GM23338 (cell line): ENCODE data around the gene CUEDC2. TPM values are rescaled to one million over a fixed set of nuclear protein-coding genes. Genes with fewer than 3 reads are reported as not detected.

Experiments
- ATAC-seq: fragments of 200-7000 bp; cut with Tn5 transposase; 3 replicates; pipeline ENCODE4 v1.9.1; 2020
- DNase-seq: peaks from one replicate; pipeline ENCODE4 v3.0.0-alpha.2; 2015; ENCODE audit warnings: low spot score
- H2AFZ ChIP-seq: fragments of 200-600 bp; sonication (generic); 2 replicates; pipeline ENCODE4 v1.8.0; 2016; ENCODE audit warnings: antibody characterized with exemption, mild to moderate bottlenecking, moderate library complexity
- H3F3A ChIP-seq: fragments of 200-600 bp; sonication (generic); replicated peaks from 2 replicates; pipeline ENCODE4 v1.8.0; 2017; ENCODE audit warnings: antibody characterized with exemption, mixed run types, low read depth
- H3K27ac ChIP-seq: fragments of 200-600 bp; sonication (generic); 2 replicates; pipeline ENCODE4 v1.6.1; 2016; ENCODE audit warnings: low read depth
- H3K27me3 ChIP-seq: fragments of 200-600 bp; sonication (generic); 2 replicates; pipeline ENCODE4 v1.8.0; 2016; ENCODE audit warnings: mild to moderate bottlenecking, mixed run types, moderate library complexity; ENCODE audit not compliant: insufficient read depth
- H3K36me3 ChIP-seq: fragments of 200-600 bp; sonication (generic); 2 replicates; pipeline ENCODE4 v1.8.0; 2016; ENCODE audit warnings: mild to moderate bottlenecking; ENCODE audit not compliant: insufficient read depth
- H3K4me1 ChIP-seq: fragments of 200-600 bp; sonication (generic); 2 replicates; pipeline ENCODE4 v1.8.0; 2016; ENCODE audit warnings: mild to moderate bottlenecking, moderate library complexity; ENCODE audit not compliant: insufficient read depth
- H3K4me2 ChIP-seq: fragments of 200-600 bp; sonication (generic); 2 replicates; pipeline ENCODE4 v1.7.1; 2017; ENCODE audit warnings: mixed run types
- H3K4me3 ChIP-seq: fragments of 200-600 bp; sonication (generic); 2 replicates; pipeline ENCODE4 v1.6.1; 2016; ENCODE audit warnings: mixed run types
- H3K79me2 ChIP-seq: fragments of 200-600 bp; sonication (generic); replicated peaks from 2 replicates; pipeline ENCODE4 v1.8.0; 2017; ENCODE audit warnings: mild to moderate bottlenecking; ENCODE audit not compliant: insufficient read depth
- H3K9me2 ChIP-seq: fragments of 200-600 bp; sonication (generic); 2 replicates; pipeline ENCODE4 v1.8.0; 2017; ENCODE audit not compliant: insufficient read depth
- H4K20me1 ChIP-seq: fragments of 200-600 bp; sonication (generic); replicated peaks from 2 replicates; pipeline ENCODE4 v1.8.0; 2017; ENCODE audit warnings: mild to moderate bottlenecking; ENCODE audit not compliant: insufficient read depth
- H3K27ac Mint-ChIP-seq: 2 replicates; pipeline ENCODE4 v1.8.0; 2020; ENCODE audit warnings: inconsistent platforms, mild to moderate bottlenecking, moderate library complexity, mixed read lengths
- H3K27me3 Mint-ChIP-seq: 3 replicates; pipeline ENCODE4 v1.8.0; 2022; ENCODE audit warnings: low read depth, mild to moderate bottlenecking, moderate library complexity, mixed read lengths, inconsistent platforms; ENCODE audit not compliant: insufficient read depth, poor library complexity
- H3K36me3 Mint-ChIP-seq: 3 replicates; pipeline ENCODE4 v1.8.0; 2021; ENCODE audit warnings: low read depth, mild to moderate bottlenecking, inconsistent platforms, moderate library complexity, mixed read lengths
- H3K4me1 Mint-ChIP-seq: 3 replicates; pipeline ENCODE4 v1.8.0; 2020; ENCODE audit warnings: mild to moderate bottlenecking, inconsistent platforms, mixed read lengths
- H3K4me3 Mint-ChIP-seq: 3 replicates; pipeline ENCODE4 v1.8.0; 2021; ENCODE audit warnings: moderate library complexity, mild to moderate bottlenecking, inconsistent platforms, mixed read lengths
- H3K9me3 Mint-ChIP-seq: 3 replicates; pipeline ENCODE4 v1.8.0; 2020; ENCODE audit warnings: moderate library complexity, mild to moderate bottlenecking, inconsistent platforms, mixed read lengths
- CREB1 ChIP-seq: fragments of 250-450 bp; sonication (Bioruptor Pico); IDR thresholded peaks from 2 replicates; pipeline ENCODE4 v1.5.0; 2020; ENCODE audit warnings: low read depth, mild to moderate bottlenecking, moderate library complexity
- EZH2phosphoT487 ChIP-seq: fragments of 200-600 bp; sonication (generic); IDR thresholded peaks from one replicate; pipeline ENCODE4 v1.8.1; 2018; ENCODE audit warnings: antibody characterized with exemption; ENCODE audit not compliant: unreplicated experiment
- JUNB ChIP-seq: IDR thresholded peaks from one replicate; pipeline ENCODE4 v1.6.1; 2016; ENCODE audit warnings: antibody characterized with exemption; ENCODE audit not compliant: unreplicated experiment
- POLR2AphosphoS5 ChIP-seq: IDR thresholded peaks from 2 replicates; pipeline ENCODE4 v1.6.1; 2016; ENCODE audit warnings: antibody characterized with exemption, low read depth
- polyA plus RNA-seq: library from polyadenylated mRNA; unstranded; fragments of >200 nt; fragmentation: Nextera tagmentation; extraction: Ambion mirVana; gene quantifications from 2 replicates; pipeline ENCODE4 v1.2.1, GENCODE V29; 2016
- total RNA-seq: library from RNA; depleted of rRNA; stranded (reverse); fragments of >200 nt; shearing (Covaris generic); gene quantifications from 2 replicates; pipeline ENCODE4 v1.2.3, GENCODE V29; 2014
- TF ChIP-seq, protein P1 (sequence below): IDR thresholded peaks from one replicate; pipeline ENCODE4 v1.6.1; 2018; ENCODE audit warnings: antibody characterized with exemption; ENCODE audit not compliant: unreplicated experiment
- TF ChIP-seq, protein P2 (sequence below): fragments of 250-450 bp; sonication (Bioruptor Pico); IDR thresholded peaks from 2 replicates; pipeline ENCODE4 v1.5.0; 2020; ENCODE audit warnings: mild to moderate bottlenecking, moderate library complexity
- TF ChIP-seq, protein P3 (sequence below), 2 experiments: fragments of 200-600 bp in 1 of 2; sonication (generic) in 1 of 2; conservative IDR thresholded peaks; 2 replicates each; pipeline versions ENCODE4 v1.5.1 to v1.6.1; 2016 to 2017; ENCODE audit warnings: antibody characterized with exemption in 2 of 2, low read depth in 2 of 2, mild to moderate bottlenecking in 2 of 2, moderate library complexity in 1 of 2

The CUEDC2 gene
- total and polyA plus RNA-seq, 2 experiments from 2014 or later: 39.2 to 47.3 TPM

GRCh38 chr10:102479651-102480050 is 47.3 kb upstream of the CUEDC2 start:
- Histone ChIP-seq H3K27ac (no peak overlapping the region), H3K27me3 (no peaks in the 10 kb centered on the region), H3K4me2 (no peak overlapping the region), H2AFZ (no peak overlapping the region), H3K4me1 (no peaks in the 10 kb centered on the region), H4K20me1 (peaks cover 9% of the 10 kb centered on the region; the same call in 1 of the 2 replicates), H3K79me2 (no peaks in the 10 kb centered on the region), H3F3A (0 out of 2 replicates have a peak, but pooled peaks cover 5% of the 10 kb centered on the region), H3K9me2 (no peaks in the 10 kb centered on the region), H3K36me3 (peaks cover 26% of the 10 kb centered on the region), H3K4me3 (no peak overlapping the region)
- H3K4me3 Mint-ChIP-seq: no peak overlapping the region
- ATAC-seq: no peak
- no peak overlapping the region for H3K27ac Mint-ChIP-seq
- DNase-seq: no peak
- no peak for TF ChIP-seq JUNB
- TF ChIP-seq, protein P1, sequence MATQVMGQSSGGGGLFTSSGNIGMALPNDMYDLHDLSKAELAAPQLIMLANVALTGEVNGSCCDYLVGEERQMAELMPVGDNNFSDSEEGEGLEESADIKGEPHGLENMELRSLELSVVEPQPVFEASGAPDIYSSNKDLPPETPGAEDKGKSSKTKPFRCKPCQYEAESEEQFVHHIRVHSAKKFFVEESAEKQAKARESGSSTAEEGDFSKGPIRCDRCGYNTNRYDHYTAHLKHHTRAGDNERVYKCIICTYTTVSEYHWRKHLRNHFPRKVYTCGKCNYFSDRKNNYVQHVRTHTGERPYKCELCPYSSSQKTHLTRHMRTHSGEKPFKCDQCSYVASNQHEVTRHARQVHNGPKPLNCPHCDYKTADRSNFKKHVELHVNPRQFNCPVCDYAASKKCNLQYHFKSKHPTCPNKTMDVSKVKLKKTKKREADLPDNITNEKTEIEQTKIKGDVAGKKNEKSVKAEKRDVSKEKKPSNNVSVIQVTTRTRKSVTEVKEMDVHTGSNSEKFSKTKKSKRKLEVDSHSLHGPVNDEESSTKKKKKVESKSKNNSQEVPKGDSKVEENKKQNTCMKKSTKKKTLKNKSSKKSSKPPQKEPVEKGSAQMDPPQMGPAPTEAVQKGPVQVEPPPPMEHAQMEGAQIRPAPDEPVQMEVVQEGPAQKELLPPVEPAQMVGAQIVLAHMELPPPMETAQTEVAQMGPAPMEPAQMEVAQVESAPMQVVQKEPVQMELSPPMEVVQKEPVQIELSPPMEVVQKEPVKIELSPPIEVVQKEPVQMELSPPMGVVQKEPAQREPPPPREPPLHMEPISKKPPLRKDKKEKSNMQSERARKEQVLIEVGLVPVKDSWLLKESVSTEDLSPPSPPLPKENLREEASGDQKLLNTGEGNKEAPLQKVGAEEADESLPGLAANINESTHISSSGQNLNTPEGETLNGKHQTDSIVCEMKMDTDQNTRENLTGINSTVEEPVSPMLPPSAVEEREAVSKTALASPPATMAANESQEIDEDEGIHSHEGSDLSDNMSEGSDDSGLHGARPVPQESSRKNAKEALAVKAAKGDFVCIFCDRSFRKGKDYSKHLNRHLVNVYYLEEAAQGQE: no peak
- TF ChIP-seq POLR2AphosphoS5: no peak
- no peak for TF ChIP-seq CREB1 (CRISPR knock-in tag)
- TF ChIP-seq, protein P2, sequence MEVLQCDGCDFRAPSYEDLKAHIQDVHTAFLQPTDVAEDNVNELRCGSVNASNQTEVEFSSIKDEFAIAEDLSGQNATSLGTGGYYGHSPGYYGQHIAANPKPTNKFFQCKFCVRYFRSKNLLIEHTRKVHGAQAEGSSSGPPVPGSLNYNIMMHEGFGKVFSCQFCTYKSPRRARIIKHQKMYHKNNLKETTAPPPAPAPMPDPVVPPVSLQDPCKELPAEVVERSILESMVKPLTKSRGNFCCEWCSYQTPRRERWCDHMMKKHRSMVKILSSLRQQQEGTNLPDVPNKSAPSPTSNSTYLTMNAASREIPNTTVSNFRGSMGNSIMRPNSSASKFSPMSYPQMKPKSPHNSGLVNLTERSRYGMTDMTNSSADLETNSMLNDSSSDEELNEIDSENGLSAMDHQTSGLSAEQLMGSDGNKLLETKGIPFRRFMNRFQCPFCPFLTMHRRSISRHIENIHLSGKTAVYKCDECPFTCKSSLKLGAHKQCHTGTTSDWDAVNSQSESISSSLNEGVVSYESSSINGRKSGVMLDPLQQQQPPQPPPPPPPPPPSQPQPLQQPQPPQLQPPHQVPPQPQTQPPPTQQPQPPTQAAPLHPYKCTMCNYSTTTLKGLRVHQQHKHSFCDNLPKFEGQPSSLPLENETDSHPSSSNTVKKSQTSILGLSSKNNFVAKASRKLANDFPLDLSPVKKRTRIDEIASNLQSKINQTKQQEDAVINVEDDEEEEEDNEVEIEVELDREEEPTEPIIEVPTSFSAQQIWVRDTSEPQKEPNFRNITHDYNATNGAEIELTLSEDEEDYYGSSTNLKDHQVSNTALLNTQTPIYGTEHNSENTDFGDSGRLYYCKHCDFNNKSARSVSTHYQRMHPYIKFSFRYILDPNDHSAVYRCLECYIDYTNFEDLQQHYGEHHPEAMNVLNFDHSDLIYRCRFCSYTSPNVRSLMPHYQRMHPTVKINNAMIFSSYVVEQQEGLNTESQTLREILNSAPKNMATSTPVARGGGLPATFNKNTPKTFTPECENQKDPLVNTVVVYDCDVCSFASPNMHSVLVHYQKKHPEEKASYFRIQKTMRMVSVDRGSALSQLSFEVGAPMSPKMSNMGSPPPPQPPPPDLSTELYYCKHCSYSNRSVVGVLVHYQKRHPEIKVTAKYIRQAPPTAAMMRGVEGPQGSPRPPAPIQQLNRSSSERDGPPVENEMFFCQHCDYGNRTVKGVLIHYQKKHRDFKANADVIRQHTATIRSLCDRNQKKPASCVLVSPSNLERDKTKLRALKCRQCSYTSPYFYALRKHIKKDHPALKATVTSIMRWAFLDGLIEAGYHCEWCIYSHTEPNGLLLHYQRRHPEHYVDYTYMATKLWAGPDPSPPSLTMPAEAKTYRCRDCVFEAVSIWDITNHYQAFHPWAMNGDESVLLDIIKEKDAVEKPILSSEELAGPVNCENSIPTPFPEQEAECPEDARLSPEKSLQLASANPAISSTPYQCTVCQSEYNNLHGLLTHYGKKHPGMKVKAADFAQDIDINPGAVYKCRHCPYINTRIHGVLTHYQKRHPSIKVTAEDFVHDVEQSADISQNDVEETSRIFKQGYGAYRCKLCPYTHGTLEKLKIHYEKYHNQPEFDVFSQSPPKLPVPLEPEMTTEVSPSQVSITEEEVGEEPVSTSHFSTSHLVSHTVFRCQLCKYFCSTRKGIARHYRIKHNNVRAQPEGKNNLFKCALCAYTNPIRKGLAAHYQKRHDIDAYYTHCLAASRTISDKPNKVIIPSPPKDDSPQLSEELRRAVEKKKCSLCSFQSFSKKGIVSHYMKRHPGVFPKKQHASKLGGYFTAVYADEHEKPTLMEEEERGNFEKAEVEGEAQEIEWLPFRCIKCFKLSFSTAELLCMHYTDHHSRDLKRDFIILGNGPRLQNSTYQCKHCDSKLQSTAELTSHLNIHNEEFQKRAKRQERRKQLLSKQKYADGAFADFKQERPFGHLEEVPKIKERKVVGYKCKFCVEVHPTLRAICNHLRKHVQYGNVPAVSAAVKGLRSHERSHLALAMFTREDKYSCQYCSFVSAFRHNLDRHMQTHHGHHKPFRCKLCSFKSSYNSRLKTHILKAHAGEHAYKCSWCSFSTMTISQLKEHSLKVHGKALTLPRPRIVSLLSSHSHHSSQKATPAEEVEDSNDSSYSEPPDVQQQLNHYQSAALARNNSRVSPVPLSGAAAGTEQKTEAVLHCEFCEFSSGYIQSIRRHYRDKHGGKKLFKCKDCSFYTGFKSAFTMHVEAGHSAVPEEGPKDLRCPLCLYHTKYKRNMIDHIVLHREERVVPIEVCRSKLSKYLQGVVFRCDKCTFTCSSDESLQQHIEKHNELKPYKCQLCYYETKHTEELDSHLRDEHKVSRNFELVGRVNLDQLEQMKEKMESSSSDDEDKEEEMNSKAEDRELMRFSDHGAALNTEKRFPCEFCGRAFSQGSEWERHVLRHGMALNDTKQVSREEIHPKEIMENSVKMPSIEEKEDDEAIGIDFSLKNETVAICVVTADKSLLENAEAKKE (CRISPR knock-in tag): no peak
- TF ChIP-seq EZH2phosphoT487: no peak
- TF ChIP-seq, protein P3, sequence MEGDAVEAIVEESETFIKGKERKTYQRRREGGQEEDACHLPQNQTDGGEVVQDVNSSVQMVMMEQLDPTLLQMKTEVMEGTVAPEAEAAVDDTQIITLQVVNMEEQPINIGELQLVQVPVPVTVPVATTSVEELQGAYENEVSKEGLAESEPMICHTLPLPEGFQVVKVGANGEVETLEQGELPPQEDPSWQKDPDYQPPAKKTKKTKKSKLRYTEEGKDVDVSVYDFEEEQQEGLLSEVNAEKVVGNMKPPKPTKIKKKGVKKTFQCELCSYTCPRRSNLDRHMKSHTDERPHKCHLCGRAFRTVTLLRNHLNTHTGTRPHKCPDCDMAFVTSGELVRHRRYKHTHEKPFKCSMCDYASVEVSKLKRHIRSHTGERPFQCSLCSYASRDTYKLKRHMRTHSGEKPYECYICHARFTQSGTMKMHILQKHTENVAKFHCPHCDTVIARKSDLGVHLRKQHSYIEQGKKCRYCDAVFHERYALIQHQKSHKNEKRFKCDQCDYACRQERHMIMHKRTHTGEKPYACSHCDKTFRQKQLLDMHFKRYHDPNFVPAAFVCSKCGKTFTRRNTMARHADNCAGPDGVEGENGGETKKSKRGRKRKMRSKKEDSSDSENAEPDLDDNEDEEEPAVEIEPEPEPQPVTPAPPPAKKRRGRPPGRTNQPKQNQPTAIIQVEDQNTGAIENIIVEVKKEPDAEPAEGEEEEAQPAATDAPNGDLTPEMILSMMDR (conservative IDR thresholded peaks at IDR 0.05; ENCODE audit: low read depth in 2 of 2): no peak
- no peaks in the 10 kb centered on the region for H3K4me1 Mint-ChIP-seq
- H3K27me3 Mint-ChIP-seq: peaks cover 13% of the 10 kb centered on the region
- H3K36me3 Mint-ChIP-seq: peaks cover 44% of the 10 kb centered on the region
- no peaks in the 10 kb centered on the region for H3K9me3 Mint-ChIP-seq
